MM.1S (cell line): Measurements from ENCODE around the gene LTBP4.

Experiments
- DNase-seq: peaks from one replicate; pipeline ENCODE4 v3.0.0-alpha.2; 2015
- H2AFZ ChIP-seq: fragments of 300-600 bp; sonication (generic); 2 replicates; pipeline ENCODE4 v1.6.0; 2016; ENCODE audit warnings: antibody characterized with exemption, low read length
- H3F3A ChIP-seq: fragments of 300-600 bp; sonication (generic); 2 replicates; pipeline ENCODE4 v1.6.1; 2016; ENCODE audit warnings: mild to moderate bottlenecking, antibody characterized with exemption, low read length, moderate library complexity, mixed read lengths; ENCODE audit not compliant: insufficient read depth
- H3K27ac ChIP-seq: fragments of 300-600 bp; sonication (generic); 2 replicates; pipeline ENCODE4 v1.5.1; 2016; ENCODE audit warnings: mild to moderate bottlenecking, low read length
- H3K27me3 ChIP-seq: fragments of 300-600 bp; sonication (generic); replicated peaks from 2 replicates; pipeline ENCODE4 v1.6.0; 2016; ENCODE audit warnings: low read length; ENCODE audit not compliant: insufficient read depth
- H3K36me3 ChIP-seq: fragments of 300-600 bp; sonication (generic); replicated peaks from 2 replicates; pipeline ENCODE4 v1.6.1; 2016; ENCODE audit warnings: mild to moderate bottlenecking, low read length, mixed read lengths; ENCODE audit not compliant: insufficient read depth
- H3K4me1 ChIP-seq: fragments of 300-600 bp; sonication (generic); 2 replicates; pipeline ENCODE4 v1.6.1; 2016; ENCODE audit warnings: low read length, mixed read lengths
- H3K4me2 ChIP-seq: fragments of 300-600 bp; sonication (generic); 2 replicates; pipeline ENCODE4 v1.6.0; 2016; ENCODE audit warnings: low read depth, low read length
- H3K4me3 ChIP-seq: fragments of 300-600 bp; sonication (generic); 2 replicates; pipeline ENCODE4 v1.5.1; 2016; ENCODE audit warnings: low read length, mixed read lengths
- H3K79me2 ChIP-seq: fragments of 300-600 bp; sonication (generic); 2 replicates; pipeline ENCODE4 v1.6.1; 2016; ENCODE audit warnings: mixed run types, low read length, mixed read lengths
- H3K9ac ChIP-seq: fragments of 300-600 bp; sonication (generic); 2 replicates; pipeline ENCODE4 v1.6.1; 2016; ENCODE audit warnings: low read length, mixed read lengths
- H3K9me2 ChIP-seq: fragments of 300-600 bp; sonication (generic); replicated peaks from 2 replicates; pipeline ENCODE4 v1.6.1; 2016; ENCODE audit warnings: mild to moderate bottlenecking, low read length, mixed read lengths; ENCODE audit not compliant: insufficient read depth
- H3K9me3 ChIP-seq: fragments of 300-600 bp; sonication (generic); replicated peaks from 2 replicates; pipeline ENCODE4 v1.6.1; 2016; ENCODE audit warnings: mild to moderate bottlenecking, low read length, mixed read lengths; ENCODE audit not compliant: insufficient read depth
- H4K20me1 ChIP-seq: fragments of 300-600 bp; sonication (generic); 2 replicates; pipeline ENCODE4 v1.6.1; 2016; ENCODE audit warnings: mild to moderate bottlenecking, low read length, moderate library complexity, mixed read lengths; ENCODE audit not compliant: insufficient read depth
- EZH2 ChIP-seq: fragments of 300-600 bp; sonication (generic); optimal IDR thresholded peaks from 2 replicates; pipeline ENCODE3; 2017; ENCODE audit warnings: low read depth, mild to moderate bottlenecking, antibody characterized with exemption, low read length, mixed read lengths
- EZH2phosphoT487 ChIP-seq: fragments of 300-600 bp; sonication (generic); IDR thresholded peaks from 2 replicates; pipeline ENCODE4 v1.6.1; 2018; ENCODE audit warnings: antibody characterized with exemption, low read length
- TF ChIP-seq, protein P1 (sequence below): fragments of 300-600 bp; sonication (generic); IDR thresholded peaks from 2 replicates; pipeline ENCODE4 v1.5.1; 2016; ENCODE audit warnings: antibody characterized with exemption, low read length, mixed read lengths

LTBP4 gene

GRCh38 chr19:40626918-40627317, 25.7 kb downstream of the LTBP4 start:
- no peaks in the 10 kb centered on the region for H3K79me2 ChIP-seq
- no peaks in the 10 kb centered on the region for H3K27me3 ChIP-seq
- H3K36me3 ChIP-seq: no peaks in the 10 kb centered on the region
- no peak for TF ChIP-seq EZH2phosphoT487
- TF ChIP-seq, protein P1, sequence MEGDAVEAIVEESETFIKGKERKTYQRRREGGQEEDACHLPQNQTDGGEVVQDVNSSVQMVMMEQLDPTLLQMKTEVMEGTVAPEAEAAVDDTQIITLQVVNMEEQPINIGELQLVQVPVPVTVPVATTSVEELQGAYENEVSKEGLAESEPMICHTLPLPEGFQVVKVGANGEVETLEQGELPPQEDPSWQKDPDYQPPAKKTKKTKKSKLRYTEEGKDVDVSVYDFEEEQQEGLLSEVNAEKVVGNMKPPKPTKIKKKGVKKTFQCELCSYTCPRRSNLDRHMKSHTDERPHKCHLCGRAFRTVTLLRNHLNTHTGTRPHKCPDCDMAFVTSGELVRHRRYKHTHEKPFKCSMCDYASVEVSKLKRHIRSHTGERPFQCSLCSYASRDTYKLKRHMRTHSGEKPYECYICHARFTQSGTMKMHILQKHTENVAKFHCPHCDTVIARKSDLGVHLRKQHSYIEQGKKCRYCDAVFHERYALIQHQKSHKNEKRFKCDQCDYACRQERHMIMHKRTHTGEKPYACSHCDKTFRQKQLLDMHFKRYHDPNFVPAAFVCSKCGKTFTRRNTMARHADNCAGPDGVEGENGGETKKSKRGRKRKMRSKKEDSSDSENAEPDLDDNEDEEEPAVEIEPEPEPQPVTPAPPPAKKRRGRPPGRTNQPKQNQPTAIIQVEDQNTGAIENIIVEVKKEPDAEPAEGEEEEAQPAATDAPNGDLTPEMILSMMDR: no peak
- TF ChIP-seq EZH2: no peak
- H3K4me2 ChIP-seq: no peak overlapping the region
- no peak overlapping the region for H3K4me3 ChIP-seq
- H4K20me1 ChIP-seq: no peaks in the 10 kb centered on the region
- no peaks in the 10 kb centered on the region for H3K9me2 ChIP-seq
- H3K9ac ChIP-seq: no peak overlapping the region
- H2AFZ ChIP-seq: no peak overlapping the region
- no peaks in the 10 kb centered on the region for H3K4me1 ChIP-seq
- no peaks in the 10 kb centered on the region for H3F3A ChIP-seq
- H3K27ac ChIP-seq: no peak overlapping the region
- no peak for DNase-seq
- H3K9me3 ChIP-seq: no peaks in the 10 kb centered on the region

DNA sequence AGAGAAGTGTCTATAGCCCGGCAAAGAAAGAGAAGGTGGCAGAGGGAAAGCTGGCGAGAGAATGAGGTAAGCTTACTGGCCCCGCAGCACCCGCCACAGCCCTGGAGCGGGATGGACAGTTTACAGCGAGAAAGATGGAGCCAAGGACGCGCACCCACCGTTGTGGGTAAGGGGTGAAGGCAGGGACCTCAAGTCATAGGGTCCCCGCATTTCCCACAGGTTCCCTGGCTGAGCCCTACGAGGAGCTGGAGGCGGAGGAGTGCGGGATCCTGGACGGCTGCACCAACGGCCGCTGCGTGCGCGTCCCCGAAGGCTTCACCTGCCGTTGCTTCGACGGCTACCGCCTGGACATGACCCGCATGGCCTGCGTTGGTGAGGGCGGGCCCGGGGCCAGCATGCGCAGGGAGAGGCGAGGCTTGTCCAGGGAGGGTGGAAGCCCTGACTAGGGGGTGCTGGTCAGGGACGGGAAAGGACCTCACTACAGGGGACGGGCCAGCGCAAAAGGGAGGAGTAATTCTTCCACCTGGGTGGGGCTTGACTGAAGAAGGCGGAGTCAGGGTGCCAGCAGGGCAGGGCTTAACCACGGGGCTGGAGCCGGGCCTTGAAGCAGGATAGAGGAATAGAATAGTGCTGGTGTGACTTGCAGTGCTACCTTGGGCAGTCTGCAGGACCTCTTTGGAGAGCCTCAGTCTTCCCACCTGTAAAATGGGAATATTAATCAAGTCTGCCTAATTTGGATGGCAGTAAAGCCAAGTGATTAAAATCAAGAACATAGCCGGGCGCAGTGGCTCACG, 26.5 kb downstream of the LTBP4 start:
- no peak overlapping the region for H3K27ac ChIP-seq
- no peak overlapping the region for H3K4me3 ChIP-seq

DNA sequence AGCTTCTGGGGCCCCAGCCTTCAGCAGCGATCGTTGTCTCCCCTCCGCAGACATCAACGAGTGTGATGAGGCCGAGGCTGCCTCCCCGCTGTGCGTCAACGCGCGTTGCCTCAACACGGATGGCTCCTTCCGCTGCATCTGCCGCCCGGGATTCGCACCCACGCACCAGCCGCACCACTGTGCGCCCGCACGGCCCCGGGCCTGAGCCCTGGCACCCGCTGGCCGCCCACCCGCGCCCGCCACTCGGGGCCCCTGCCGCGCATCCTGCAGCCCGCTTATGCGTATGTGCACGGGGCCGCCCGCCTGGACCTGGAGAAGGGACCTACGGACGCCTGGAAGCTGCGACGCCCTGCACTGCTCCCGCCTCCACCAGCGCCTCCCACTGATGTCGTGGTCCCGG, 28.2 kb downstream of the LTBP4 start:
- Histone ChIP-seq H3K4me1 (no peaks in the 10 kb centered on the region), H3K9ac (no peak overlapping the region), H3K79me2 (no peaks in the 10 kb centered on the region), H3F3A (no peaks in the 10 kb centered on the region), H3K9me2 (no peaks in the 10 kb centered on the region), H2AFZ (no peak overlapping the region), H3K9me3 (no peaks in the 10 kb centered on the region), H3K4me3 (no peak overlapping the region), H3K27me3 (peaks cover 10% of the 10 kb centered on the region; the same call in 1 of the 2 replicates), H3K4me2 (no peak overlapping the region), H3K27ac (no peak overlapping the region), H4K20me1 (no peaks in the 10 kb centered on the region), H3K36me3 (no peaks in the 10 kb centered on the region)
- TF ChIP-seq, protein P1: no peak
- no peak for TF ChIP-seq EZH2phosphoT487
- TF ChIP-seq EZH2: no peak
- no peak for DNase-seq

More for the DNA sequence above, 26.5 kb downstream of the LTBP4 start:
- no peaks in the 10 kb centered on the region for H3K9me3 ChIP-seq
- H3K9ac ChIP-seq: no peak overlapping the region
- no peaks in the 10 kb centered on the region for H3K4me1 ChIP-seq
- H3K4me2 ChIP-seq: no peak overlapping the region
- H3K27me3 ChIP-seq: no peaks in the 10 kb centered on the region
- no peak for DNase-seq
- no peaks in the 10 kb centered on the region for H3F3A ChIP-seq
- H3K36me3 ChIP-seq: no peaks in the 10 kb centered on the region
- no peak overlapping the region for H2AFZ ChIP-seq
- TF ChIP-seq EZH2phosphoT487 (no peak), EZH2 (no peak)
- TF ChIP-seq, protein P1: no peak
- H4K20me1 ChIP-seq: no peaks in the 10 kb centered on the region
- H3K79me2 ChIP-seq: no peaks in the 10 kb centered on the region
- H3K9me2 ChIP-seq: no peaks in the 10 kb centered on the region
